Hematopoietic multipotent progenitor cell treated with erythropoietin and hydrocortisone succinate and interleukin-3 and kit ligand, for 15 days (in vitro differentiated cells): ENCODE measurements around the gene NCKAP5.

Experiments
- DNase-seq: peaks from one replicate; pipeline ENCODE4 v3.0.0-alpha.2; 2015; ENCODE audit warnings: low spot score

NCKAP5 gene

GRCh38 chr2:133331436-133331835, 236.8 kb downstream of the NCKAP5 start:
- no peak for DNase-seq

GRCh38 chr2:133326652-133327397, 241.4 kb downstream of the NCKAP5 start:
- DNase-seq: no peak

- DNase-seq: no peak
Observed at GRCh38 chr2:133324150-133324561, 244.1 kb downstream of the NCKAP5 start.

GRCh38 chr2:133322909-133323308, 245.4 kb downstream of the NCKAP5 start:
- no peak for DNase-seq

- no peak for DNase-seq
Observed at GRCh38 chr2:133317178-133317577, 251.1 kb downstream of the NCKAP5 start.

GRCh38 chr2:133316557-133316956, 251.7 kb downstream of the NCKAP5 start:
- DNase-seq: no peak

- no peak for DNase-seq
Observed at GRCh38 chr2:133315280-133315679, 253.0 kb downstream of the NCKAP5 start.

- no peak for DNase-seq
Observed at GRCh38 chr2:133314795-133315194, 253.5 kb downstream of the NCKAP5 start.

GRCh38 chr2:133312038-133312729, 256.1 kb downstream of the NCKAP5 start:
- DNase-seq: no peak

GRCh38 chr2:133306236-133306635, 262.0 kb downstream of the NCKAP5 start:
- no peak for DNase-seq

- DNase-seq: no peak
Observed at GRCh38 chr2:133304344-133304743, 263.9 kb downstream of the NCKAP5 start.

- no peak for DNase-seq
Observed at GRCh38 chr2:133303150-133303549, 265.1 kb downstream of the NCKAP5 start.

- DNase-seq: no peak
Observed at GRCh38 chr2:133296401-133296800, 271.9 kb downstream of the NCKAP5 start.

GRCh38 chr2:133293544-133294353, 274.5 kb downstream of the NCKAP5 start:
- no peak for DNase-seq

GRCh38 chr2:133292259-133292658, 276.0 kb downstream of the NCKAP5 start:
- no peak for DNase-seq

- DNase-seq: no peak
Observed at GRCh38 chr2:133287709-133288108, 280.6 kb downstream of the NCKAP5 start.

- DNase-seq: no peak
Observed at GRCh38 chr2:133286326-133286922, 281.8 kb downstream of the NCKAP5 start.

GRCh38 chr2:133273031-133273430, 295.2 kb downstream of the NCKAP5 start:
- no peak for DNase-seq

- DNase-seq: no peak
Observed at GRCh38 chr2:133271105-133271504, 297.2 kb downstream of the NCKAP5 start.

- DNase-seq: no peak
Observed at GRCh38 chr2:133270550-133270949, 297.7 kb downstream of the NCKAP5 start.

- no peak for DNase-seq
Observed at GRCh38 chr2:133266926-133267590, 301.2 kb downstream of the NCKAP5 start.
